Keratinocyte (primary cell): ENCODE data around the gene C5orf34.

Source experiments
- CTCF ChIP-seq, 3 experiments: IDR thresholded peaks in 1 of 3; conservative IDR thresholded peaks in 1 of 3; optimal IDR thresholded peaks in 1 of 3; 2 replicates in 2 of 3; 3 replicates in 1 of 3; pipeline versions ENCODE3 to v1.5.1; 2011; ENCODE audit warnings: low read length in 3 of 3, mild to moderate bottlenecking in 3 of 3, moderate library complexity in 2 of 3, control low read depth in 1 of 3, inconsistent platforms in 1 of 3; ENCODE audit not compliant: insufficient read depth in 2 of 3; ENCODE audit errors: extremely low read depth in 1 of 3
- EZH2 ChIP-seq: IDR thresholded peaks from one replicate; pipeline ENCODE4 v1.6.1; 2012; ENCODE audit warnings: inconsistent platforms, mild to moderate bottlenecking, low read length, moderate library complexity

DNA sequence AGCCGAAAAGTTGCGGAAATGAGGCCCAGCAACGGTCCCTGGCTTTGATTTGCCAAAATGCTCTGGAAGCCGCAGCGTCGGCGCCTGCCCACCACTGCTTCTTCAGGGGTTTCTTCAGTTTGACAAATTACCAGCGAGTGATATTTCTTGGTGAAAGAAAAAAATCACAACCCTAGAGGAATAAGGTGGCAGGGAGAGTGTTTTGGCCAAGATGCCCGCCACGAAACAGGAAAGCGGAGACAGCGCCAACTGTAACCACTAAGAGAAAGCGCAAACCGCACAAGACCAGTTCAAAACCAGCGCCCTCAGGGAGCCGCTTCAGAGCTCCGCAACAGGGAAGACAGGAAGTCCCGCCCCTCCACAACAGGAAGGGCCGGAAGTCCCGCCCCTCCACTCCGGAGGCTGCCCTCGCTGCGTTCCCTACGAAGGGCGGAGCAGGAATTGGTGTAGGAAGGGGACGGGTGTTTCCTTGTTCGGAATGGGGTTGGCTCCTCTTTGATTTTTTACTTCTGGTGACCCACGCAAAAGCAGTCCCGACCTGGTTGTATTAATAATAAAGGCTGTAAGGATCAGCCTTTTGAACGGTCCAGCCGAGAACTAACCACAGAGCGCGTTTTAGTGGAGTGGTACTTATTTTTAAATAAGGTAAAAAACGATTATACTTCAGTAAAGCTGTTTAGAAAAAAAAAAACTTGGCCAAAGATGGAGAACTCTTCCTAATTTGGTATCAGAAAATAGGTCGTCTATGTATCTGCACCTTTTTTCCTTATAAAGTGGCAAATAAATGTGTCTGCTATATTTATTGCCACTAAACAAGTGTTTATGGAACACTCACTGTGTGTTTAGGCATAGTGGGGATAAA lies at the start of gene C5orf34:
- TF ChIP-seq CTCF (optimal IDR thresholded peaks at IDR 0.05 in 1 of 3, IDR thresholded peaks at IDR 0.05 in 1 of 3, conservative IDR thresholded peaks at IDR 0.05 in 1 of 3; ENCODE audit: extremely low read depth in 1 of 3, insufficient read depth in 2 of 3, low read length in 3 of 3) (no peak), EZH2 (no peak)
